ENCODE measurements around the gene GALNT6. TPM values are rescaled to one million over a fixed set of nuclear protein-coding genes. Genes with fewer than 3 reads are reported as not detected.
"Not testable (repeated sequence)": the region's sequence is repeated elsewhere in the genome, so short reads cannot be mapped to it uniquely, and the experiment has no call there.

The GALNT6 gene
- total RNA-seq, 1 donor from 2014 or later = 35.0 TPM

GRCh38 chr12:51341251-51342007 lies 49.8 kb downstream of the GALNT6 start:
- H3K4me3 ChIP-seq (ENCODE audit: low read depth, low read length) = no peak overlapping the region
- TF ChIP-seq CTCF (IDR thresholded peaks at IDR 0.05; ENCODE audit: insufficient read depth, low read length, poor library complexity, severe bottlenecking) = peak; percentile 98
- H3K27me3 ChIP-seq (ENCODE audit: control insufficient read depth, insufficient read depth, low read length) = no peaks in the 10 kb centered on the region
- H3K36me3 ChIP-seq (ENCODE audit: control insufficient read depth, insufficient read depth, low read length) = no peaks in the 10 kb centered on the region
- DNase-seq (ENCODE audit: low read depth) = no peak

GRCh38 chr12:51339750-51340149 lies 51.5 kb downstream of the GALNT6 start:
- TF ChIP-seq CTCF (IDR thresholded peaks at IDR 0.05; ENCODE audit: insufficient read depth, low read length, poor library complexity, severe bottlenecking) = no peak
- no peak for DNase-seq (ENCODE audit: low read depth)
- Histone ChIP-seq H3K36me3 (ENCODE audit: control insufficient read depth, insufficient read depth, low read length) (no peaks in the 10 kb centered on the region), H3K4me3 (ENCODE audit: low read depth, low read length) (no peak overlapping the region), H3K27me3 (ENCODE audit: control insufficient read depth, insufficient read depth, low read length) (no peaks in the 10 kb centered on the region)

DNA sequence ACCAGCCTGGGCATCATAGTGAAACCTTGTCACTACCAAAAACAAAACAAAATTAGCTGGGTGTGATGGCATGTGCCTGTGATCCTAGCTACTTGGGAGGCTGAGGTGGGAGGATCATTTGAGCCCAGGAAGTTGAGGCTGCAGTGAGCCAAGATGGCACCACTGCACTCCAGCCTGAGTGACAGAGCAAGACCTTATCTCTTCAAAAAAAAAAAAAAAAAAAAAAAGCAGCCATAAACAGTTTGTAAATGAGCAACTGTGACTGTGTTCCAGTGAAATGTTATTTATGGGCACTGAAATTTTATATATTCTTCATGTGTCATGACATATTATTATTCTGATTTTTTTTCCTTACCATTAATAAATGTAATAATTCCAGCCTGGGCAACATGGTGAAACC lies 53.9 kb downstream of the GALNT6 start:
- not testable (repeated sequence) for H3K4me3 ChIP-seq (ENCODE audit: low read depth, low read length); DNase-seq (ENCODE audit: low read depth); H3K27me3 ChIP-seq (ENCODE audit: control insufficient read depth, insufficient read depth, low read length); H3K36me3 ChIP-seq (ENCODE audit: control insufficient read depth, insufficient read depth, low read length)

GRCh38 chr12:51335931-51336330 lies 55.3 kb downstream of the GALNT6 start:
- DNase-seq (ENCODE audit: low read depth) = no peak
- no peaks in the 10 kb centered on the region for H3K27me3 ChIP-seq (ENCODE audit: control insufficient read depth, insufficient read depth, low read length)
- TF ChIP-seq CTCF (IDR thresholded peaks at IDR 0.05; ENCODE audit: insufficient read depth, low read length, poor library complexity, severe bottlenecking) = no peak

DNA sequence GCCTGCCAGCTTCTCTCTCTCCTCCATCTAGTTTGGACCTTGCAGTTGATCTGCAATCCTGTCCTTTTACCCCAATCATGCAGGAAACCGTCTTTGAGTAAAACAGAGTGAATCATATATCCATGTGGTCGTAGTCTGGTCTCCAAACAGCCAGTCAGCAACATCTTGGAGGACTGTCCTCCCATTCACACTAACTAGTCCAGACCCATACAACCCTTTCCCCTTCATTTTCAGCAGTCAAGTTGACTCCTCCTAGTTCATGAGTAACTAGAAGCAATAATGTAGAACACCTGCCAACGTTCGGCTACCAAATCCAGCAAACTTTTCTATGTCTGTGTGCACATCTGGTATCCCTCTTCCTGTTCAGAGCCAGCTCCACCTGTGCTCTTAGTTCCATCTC lies 56.4 kb downstream of the GALNT6 start:
- H3K27me3 ChIP-seq (ENCODE audit: control insufficient read depth, insufficient read depth, low read length) = no peaks in the 10 kb centered on the region
- no peak for TF ChIP-seq CTCF (IDR thresholded peaks at IDR 0.05; ENCODE audit: insufficient read depth, low read length, poor library complexity, severe bottlenecking)
- DNase-seq (ENCODE audit: low read depth) = no peak
- no peak overlapping the region for H3K4me3 ChIP-seq (ENCODE audit: low read depth, low read length)
- H3K36me3 ChIP-seq (ENCODE audit: control insufficient read depth, insufficient read depth, low read length) = no peaks in the 10 kb centered on the region

More at GRCh38 chr12:51335931-51336330, 55.3 kb downstream of the GALNT6 start:
- Histone ChIP-seq H3K4me3 (ENCODE audit: low read depth, low read length) (no peak overlapping the region), H3K36me3 (ENCODE audit: control insufficient read depth, insufficient read depth, low read length) (no peaks in the 10 kb centered on the region)

DNA sequence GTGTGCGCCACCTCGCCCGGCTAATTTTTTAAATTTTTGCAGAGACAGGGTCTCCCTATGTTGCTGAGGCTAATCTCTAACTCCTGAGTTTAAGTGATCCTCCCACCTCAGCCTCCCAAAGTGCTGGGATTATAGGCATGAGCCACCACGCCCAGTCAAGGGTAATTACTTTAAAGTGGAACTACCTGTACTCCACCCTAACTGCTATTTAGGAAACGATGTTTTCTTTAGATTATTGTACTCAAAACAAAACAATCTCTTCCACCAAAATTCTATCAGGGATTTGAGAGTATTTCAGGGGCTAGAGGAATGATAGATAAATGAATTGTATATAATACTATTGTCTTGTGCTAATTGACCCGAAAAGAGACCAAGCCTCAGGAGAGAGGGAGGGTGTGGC lies 57.7 kb downstream of the GALNT6 start:
- no peaks in the 10 kb centered on the region for H3K36me3 ChIP-seq (ENCODE audit: control insufficient read depth, insufficient read depth, low read length)
- no peak for TF ChIP-seq CTCF (IDR thresholded peaks at IDR 0.05; ENCODE audit: insufficient read depth, low read length, poor library complexity, severe bottlenecking)
- no peaks in the 10 kb centered on the region for H3K27me3 ChIP-seq (ENCODE audit: control insufficient read depth, insufficient read depth, low read length)
- no peak for DNase-seq (ENCODE audit: low read depth)
- no peak overlapping the region for H3K4me3 ChIP-seq (ENCODE audit: low read depth, low read length)

Data from kidney epithelial cell (primary cell).